HG02588 (cell line): ENCODE data around the gene DNAL4.

Experiments used
- ATAC-seq: cut with Tn5 transposase; IDR thresholded peaks from one replicate; pipeline ENCODE4 v1.9.1; 2021; ENCODE audit warnings: mild to moderate bottlenecking, moderate library complexity; ENCODE audit not compliant: unreplicated experiment

DNAL4 gene, protein sequence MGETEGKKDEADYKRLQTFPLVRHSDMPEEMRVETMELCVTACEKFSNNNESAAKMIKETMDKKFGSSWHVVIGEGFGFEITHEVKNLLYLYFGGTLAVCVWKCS

DNA sequence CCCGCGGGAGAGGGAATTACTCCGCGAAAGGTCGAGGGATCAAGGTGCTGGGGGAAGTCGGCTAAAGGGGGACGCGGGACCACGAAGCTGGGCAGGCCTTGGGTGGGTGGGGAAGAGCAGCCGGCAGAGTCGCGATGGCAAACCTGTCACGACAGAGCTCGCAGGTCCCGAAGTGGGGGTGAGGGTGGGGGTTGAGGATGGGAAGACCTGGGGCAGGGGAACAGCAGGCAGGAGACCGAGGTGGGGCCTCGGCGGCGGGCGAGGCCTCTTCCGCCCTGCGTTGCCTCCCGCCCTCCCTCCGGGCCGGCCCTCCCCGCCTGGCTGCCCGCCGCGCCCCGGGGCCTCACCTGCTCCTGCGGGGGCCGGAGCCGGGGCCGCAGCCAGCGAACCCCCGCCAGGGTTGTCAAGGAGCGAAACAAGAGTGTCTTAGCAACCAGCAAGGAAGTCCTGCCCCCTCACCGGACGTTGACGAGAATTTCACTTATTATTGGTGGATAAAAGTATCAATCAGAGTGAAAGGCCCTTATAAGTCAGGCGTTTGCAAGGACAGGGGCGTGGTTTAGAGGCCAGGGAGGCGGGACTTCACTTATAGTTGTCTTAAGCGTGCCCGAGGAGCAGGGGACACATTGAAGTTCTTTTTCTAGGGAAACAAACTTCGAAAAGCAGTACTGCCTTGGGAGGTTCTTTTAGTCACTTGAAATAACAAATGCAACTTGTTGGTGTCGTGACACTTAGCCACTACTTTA is at the start of gene DNAL4:
TSS of gene DNAL4 (minus strand) at position 423 of the 746 bp plus-strand sequence. CDS start 11,412 bp downstream, outside the sequence.
- ATAC-seq = peak; percentile 93

DNA sequence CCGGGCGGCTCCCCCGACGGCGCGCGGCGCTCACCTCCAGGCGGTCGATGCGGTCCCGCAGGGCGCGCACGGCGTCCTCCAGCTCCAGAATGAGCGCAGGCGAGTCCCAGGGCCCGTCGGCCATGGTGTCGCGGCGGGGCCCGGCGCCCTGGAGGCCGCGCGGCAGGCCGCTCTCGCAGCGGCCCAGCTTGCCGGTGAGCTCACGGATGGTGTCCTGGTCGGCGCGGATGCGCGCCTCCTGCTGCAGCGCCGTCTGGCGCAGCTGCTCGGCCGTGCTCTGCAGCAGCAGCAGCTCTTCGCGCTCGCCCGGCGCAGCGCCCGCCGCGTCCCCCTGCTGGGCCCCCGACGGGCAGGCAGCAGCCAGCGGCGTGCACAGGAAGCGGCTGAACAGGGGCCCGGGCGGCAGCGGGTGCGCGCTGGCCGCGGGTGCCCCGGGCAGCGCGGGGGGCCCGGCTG is 49.3 kb upstream of the DNAL4 start:
- no peak for ATAC-seq

DNA sequence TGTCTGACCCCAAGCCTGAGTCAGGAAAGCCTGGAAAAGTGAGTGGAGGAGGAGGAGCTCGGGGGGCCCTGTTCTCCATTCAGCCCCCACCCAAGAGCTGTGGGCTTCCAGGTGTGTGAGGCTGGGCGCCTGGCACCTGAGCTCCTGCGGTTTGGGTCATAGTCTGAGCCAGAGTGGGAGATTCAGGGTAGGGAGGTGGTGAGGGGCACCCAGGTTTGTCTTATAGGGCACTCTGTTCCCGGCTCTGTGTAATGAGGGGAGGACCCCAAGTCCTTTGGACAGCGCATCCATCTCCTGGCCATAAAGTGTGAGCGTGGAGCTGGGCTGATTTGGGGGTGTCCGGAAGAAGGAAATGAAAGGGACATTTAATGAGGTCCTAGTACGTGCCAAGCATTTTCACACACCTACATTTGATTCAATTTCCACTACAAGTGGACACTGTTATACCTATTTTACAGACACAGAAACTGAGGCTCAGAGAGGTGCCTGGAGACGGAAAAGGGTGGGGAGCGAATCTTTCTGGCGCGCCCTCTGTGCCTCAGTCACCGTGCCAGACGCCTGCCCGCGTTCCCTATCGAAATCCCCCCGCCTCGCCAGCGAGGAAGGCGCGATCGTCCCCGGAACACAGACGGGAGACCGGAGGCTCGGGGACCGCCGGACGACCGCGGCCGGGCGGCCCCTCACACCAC is 48.7 kb upstream of the DNAL4 start:
- no peak for ATAC-seq

DNA sequence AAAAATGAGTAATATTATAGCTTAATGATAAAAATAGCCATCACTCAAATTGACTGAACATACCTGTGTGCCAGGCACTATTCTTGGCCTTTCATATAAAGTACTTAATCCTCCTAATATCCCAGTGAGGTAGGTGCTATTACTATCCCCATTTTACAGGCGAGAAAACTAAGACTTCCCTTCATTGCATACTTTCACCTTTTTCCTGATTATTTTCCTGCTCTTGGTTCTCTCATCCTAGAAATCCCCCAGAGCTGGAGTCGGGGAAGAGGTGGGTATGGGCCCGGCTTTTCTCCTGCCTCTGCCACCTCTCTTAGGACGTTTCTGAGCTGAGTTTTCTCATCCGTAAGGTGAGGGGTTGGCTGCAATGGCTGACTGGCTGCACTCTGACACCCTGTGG is 47.7 kb upstream of the DNAL4 start:
- ATAC-seq = no peak

DNA sequence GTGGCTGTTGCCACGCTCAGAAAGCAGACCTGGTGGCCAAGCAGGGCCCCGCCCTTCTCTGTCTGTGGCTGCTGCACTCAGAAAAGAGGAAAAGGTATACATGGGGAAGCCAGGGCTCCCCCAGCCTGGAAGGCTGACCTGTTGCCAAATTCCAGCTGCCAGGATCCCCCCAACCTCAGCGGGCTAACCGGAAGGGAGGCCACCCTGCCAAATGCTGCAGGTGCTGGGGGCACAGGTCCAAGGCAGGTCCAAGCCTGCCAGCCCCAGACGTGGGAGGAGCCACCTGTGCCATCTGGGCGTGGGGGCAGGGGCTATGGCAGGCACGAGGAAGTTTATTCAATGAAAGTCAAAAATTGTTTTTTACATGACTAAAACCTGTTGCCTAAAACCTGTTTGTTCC is 47.3 kb upstream of the DNAL4 start:
- ATAC-seq = no peak

DNA sequence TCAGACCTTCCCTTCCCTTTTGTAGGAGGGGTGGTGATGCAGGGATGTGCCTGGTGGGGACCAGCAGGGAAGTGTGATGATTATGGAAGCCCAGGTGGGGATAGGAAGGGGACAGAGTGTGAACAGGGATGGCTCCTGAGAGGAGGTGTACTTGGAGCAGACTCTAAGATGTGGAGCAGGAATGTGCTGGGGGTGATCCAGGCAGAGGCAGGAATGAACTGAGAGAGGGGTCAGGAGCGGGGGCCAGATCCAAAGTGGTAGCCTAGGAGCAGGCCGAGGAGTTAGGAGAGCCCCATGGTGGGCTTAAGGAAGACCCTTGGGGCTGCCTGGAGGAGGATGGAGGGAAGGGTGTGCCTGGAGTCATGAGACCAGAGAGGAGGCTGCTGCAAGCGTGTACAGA is 46.2 kb upstream of the DNAL4 start:
- ATAC-seq = no peak

DNA sequence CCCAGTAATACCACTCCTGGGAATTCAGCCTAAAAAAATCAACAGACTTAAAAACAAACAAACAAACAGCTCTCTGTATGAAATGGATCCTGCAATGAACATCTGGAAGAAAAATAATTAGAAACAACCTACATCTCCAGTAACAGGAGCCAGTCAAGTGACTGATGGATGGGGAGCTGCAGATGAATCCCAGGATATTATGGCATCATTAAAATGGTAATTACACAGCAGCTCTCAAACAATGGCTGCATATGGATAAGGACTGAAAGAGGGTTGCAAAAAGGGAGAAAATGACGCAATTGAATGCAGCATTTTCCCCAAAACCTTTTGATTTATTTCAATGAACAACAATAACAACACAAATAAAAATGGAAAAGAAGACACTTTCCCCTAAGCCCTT is 45.7 kb upstream of the DNAL4 start:
- ATAC-seq = no peak

DNA sequence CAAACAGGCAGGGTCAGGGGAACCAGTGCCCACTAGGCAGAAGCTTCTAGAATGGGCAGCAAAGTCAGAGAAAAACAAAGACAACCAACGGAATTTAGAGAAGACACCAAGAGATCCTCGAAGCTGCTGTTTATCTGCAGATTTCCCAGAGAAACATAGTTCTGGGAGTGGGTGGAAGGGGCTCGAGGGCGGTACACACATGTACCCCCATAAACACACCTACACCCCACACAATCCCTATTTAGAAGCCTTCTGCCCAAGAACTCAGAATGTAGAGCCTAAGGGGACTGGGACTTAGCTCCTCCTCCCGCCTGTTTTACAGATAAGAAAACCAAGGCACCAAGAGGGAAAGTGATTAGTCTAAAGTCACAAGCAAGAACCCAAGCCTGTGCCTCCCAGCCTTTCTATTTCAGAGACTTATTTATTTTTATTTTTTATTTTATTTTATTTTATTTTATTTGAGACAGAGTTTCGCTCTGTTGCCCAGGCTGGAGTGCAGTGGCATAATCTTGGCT is 43.5 kb upstream of the DNAL4 start:
- no peak for ATAC-seq

DNA sequence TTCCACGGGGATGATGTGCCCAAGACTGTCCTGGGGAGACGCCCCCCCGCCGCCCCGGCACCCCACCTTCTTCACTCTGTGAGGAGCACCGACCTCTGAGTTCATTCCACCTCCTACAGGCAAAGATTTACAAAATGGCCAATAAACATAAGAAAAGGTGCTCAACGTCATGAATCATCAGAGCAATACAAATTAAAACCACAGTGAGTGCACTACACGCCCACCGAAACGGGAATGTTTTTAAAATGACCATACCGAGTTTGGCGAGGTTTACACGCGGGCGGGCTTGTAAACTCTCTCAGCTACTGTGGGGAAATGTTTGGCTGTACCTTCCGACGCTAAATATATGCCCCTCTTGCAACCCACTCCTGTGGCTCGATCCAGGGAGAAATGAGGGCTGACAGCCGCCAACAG is 42.0 kb upstream of the DNAL4 start:
- no peak for ATAC-seq

DNA sequence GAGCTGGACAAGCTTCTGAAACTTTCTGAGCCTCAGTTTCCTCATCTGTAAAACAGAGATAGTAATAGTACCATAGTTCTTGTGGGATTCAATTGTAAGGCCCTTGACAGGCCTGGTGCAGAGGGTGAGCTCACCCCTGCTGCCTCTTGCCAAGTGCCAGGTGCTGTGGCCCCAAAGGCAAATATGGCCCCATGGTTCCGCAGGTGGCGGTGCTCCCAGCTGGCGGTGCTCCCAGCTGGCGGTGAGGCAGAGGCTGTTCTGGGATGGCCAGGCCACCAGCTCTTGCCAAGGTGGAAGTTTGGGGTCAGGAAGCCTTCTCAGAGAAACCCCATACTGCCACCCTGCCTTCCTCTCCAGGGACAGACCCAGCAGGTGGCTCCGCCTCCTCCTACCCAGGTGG is 41.0 kb upstream of the DNAL4 start:
- ATAC-seq = no peak

DNA sequence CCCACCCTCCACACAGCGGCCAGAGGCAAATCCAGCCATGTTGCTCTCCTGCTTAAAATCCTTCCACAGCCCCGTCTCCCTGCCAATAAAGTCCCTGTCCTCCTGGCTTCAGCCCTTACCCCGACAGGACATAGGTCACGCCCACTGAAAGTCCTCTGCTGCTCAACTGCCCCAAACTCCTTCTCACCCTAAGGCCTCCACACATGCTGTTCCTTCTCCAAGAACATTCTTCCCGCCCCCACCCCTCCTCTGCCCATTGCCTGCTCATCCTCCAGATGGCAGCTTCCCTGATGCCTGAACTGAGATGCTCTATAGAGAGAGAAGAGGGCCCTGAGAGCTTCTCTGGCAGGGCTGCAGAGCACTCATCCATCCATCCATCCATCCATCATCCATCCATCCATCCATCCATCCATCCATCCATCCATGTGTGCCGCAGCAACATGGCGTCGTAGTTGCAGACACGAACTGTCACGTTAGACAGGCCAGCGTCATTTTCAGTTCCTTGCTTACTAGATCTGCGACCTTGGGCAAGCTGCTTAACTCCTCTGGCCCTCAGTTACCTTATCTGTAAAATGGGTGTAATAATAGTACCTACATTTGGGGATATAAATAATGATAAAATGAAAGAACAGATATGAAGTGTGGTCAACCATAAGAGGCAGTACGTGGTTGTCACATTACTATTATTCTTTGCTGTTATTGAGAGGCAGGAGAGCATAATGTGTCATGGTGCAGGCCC is 40.4 kb upstream of the DNAL4 start:
- no peak for ATAC-seq

DNA sequence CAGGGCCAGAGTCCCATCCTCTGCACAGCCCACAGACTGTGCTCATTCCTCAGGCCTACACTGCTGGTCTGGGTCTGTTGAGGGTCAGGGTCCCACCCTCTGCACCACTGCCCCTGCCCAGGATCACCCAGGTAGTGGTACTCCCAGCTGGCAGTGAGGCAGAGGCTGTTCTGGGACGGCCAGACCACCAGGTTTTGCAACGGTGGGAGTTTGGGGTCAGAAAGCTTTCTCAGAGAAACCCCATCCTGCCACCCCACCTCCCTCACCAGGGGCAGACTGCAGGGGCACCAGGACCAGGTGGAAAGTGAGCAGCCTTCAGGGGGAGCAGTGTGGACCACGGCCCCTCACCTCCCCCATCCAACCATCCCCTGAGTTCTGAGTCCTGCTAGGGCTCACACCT is 39.1 kb upstream of the DNAL4 start:
- ATAC-seq = no peak

DNA sequence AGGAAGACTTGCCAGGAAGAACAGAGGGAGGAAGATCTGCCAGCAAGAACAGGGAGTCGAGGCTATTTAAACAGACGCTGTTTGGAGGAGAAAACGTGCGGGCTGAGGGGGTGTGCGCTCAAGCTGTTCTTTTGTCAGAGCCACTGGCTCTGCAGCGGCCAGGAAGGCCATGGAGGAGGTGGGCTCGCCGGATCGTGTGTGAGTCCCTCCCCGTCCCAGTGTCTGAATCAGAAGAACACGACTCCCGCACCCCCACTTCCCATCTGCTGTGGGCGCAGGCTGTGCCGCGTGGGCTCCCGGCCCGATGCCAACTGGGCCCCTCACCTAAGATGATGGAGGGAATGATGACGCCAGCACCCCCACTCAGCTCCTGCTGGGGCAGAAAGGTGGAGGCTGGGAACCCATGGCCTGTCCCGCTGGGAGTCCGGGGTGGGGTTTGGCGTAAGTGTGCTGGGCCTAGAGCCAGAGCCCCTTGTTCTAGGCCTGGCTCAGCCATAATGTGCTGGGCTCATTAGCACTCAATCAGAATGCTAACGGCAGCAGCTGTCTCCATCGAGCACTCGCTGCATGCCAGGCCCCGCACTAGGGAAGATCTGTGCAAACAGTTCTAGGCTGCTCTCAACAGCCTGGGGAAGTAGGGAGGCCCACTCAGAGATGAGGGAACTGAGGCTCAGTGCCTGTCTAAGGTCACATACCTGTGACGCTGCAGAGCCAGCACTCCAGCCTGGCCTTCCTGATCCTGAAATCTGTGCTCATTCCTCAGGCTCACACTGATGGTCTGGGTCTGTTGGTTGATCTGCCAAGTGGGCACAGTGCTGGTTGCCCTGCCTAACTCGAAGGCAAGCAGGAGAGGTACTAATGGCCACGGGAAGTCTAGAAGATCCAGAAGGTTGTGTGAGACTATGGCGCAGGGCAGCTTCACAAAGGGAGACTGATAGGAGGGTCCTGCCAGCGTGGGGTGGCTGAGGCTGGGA is 38.3 kb upstream of the DNAL4 start:
- no peak for ATAC-seq

DNA sequence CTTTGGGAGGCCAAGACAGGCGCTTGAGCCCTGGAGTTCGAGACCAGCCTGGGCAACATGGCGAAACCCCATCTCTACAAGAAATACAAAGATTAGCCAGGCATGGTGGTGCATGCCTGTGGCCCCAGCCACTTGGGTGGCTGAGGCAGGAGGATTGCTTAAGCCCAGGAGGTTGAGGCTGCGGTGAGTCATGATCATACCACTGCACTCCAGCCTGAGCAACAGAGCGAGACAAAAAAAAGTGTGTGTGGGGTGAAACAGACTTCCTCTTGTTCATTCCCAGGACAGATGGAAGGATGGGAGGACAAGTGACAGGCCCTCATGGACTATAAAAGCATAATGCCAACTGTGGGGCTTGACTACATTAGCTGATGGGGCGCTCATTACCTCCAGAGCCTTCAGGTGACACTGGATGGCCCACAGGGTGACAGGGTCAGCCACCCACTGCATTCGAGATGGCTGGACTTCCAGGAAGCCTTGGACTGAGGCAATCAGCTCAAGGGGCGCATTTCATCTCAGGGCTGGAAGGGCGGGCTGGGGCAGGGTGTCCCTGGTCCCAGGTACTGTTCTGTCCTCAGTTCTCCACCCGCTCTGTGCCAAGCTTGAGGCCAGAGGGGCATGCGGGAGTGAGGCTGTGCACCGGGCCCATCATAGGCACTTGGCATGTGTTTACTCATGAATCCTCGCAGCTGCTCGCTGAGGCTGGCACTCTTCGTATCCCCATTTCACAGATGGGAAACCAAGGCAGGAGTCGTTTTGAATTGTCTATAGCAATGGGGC is 37.4 kb upstream of the DNAL4 start:
- ATAC-seq = no peak

DNA sequence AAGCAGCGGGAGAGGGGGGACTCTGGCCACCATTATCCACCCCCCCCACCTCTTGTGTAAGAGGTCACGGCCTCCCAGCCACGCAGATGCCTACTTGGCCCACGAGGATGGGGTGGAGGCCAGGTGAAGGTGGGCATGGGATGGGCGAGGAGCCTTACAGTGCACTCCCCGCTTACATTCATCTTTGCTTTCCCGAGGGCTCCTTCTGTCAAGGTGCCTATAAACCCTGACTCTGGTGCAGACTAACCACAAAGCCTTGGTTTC is 36.8 kb upstream of the DNAL4 start:
- ATAC-seq = no peak

DNA sequence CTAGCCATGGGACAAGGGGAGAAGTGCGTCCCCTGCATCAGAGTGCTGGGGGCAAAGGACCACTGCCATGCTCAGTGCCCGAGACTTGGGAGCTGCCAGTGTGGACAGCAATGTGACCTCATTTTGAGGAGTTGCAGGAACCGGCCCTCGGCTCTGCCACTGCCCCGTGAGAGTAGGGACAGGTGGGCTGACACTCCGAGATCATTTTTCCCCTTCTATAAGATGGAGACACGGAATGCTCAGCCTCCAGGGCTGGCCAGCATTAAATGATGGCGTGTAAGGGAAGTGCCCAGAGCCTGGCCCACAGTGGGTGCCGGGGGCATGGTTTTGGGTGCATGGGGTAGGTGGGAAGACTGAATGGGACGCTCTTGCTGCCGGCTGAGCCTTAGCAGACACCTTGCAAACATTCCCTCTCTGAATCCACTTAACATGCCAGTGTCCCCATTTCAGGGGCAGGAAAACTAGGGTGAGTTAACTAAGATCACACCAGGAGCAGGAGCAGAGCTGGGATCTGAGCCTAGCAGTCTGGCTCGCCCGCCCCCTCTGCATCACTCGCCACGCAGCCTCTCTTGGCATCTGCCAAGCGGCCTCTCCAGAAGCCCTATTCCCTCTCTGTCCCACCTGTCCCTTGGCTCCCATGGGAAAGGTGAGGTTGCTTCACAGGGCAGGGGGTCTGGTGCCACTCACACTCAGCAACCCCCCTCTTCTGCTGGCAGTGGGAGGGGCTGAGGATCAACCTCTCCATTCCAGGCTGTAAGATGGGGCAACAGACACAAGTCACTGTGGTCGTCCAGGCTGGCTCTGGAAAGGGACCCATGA is 36.3 kb upstream of the DNAL4 start:
- ATAC-seq = no peak

DNA sequence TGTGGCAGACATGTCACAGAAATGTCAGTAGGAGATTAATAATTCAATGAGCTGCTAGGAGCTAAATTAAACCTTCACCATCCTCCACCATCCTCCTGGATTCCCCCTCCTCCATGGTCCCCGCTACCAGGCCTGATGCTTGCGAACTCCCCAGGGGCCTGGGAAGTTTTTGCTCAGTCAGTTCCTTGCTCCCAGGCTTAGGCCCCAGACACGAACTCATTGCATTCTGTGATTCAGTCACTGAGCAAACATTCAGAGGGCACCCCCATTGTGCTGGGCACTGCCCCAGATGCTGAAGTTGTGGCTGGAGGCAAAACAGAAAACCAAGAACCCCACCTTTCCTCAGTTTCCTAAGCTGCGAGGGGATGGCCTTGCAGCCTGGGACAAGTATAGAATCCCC is 35.5 kb upstream of the DNAL4 start:
- no peak for ATAC-seq

DNA sequence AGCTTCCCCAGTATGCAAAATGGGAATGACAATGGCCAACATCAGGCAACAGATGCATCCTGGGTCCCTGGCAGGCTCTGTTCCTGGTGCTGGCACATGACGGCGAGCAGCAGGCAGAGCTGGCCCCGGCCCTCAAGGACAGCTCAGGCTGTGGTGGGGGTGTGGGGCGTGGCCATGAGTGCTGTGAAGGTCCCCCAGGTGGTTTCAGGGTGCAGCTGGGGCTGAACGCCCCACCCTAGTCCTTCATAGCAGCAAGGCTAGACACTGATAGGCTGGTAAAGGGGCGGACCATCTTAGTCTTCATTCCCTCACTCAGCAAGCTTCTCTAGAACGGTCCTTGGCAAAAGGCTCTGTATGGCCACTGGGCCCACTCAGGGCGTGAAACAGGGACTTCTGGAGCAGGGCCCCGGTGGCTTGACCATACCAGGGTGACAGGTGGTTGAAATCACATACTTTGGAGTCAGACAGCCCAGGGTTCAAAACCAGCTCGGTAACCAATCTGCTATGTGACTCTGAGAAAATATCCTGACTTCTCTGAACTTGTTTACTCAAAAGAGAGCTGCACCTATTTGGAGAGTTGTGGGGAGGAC is 34.8 kb upstream of the DNAL4 start:
- no peak for ATAC-seq
